Activated CD8-positive, alpha-beta T cell treated with anti-CD3 and anti-CD28 coated beads for 36 hours (primary cell): ENCODE results near the gene ST6GALNAC3. TPM values are rescaled to one million over a fixed set of nuclear protein-coding genes. Genes with fewer than 3 reads are reported as not detected.

ENCODE experiments used
- ATAC-seq: fragments of 200-7000 bp; cut with Tn5 transposase; one replicate; pipeline ENCODE4 v1.10.0; 2021; ENCODE audit warnings: mild to moderate bottlenecking, moderate library complexity
- CTCF ChIA-PET: fragments of 350-600 bp; sonication (Branson Sonifier 250); formaldehyde crosslinking; loops from one replicate; lab custom pipeline; 2021; ENCODE audit warnings: antibody characterized with exemption; lab: Charles Lee
- POLR2A ChIA-PET: fragments of 350-600 bp; sonication (Branson Sonifier 250); formaldehyde crosslinking; loops from one replicate; lab custom pipeline; 2021; ENCODE audit warnings: antibody characterized with exemption; lab: Charles Lee
- DNase-seq: peaks from one replicate; pipeline ENCODE4 v3.0.0-alpha.2; 2020
- H3K27ac Mint-ChIP-seq: one replicate; pipeline ENCODE4 v1.8.0; 2021; ENCODE audit warnings: mild to moderate bottlenecking, mixed read lengths
- H3K27me3 Mint-ChIP-seq: one replicate; pipeline ENCODE4 v1.8.0; 2021; ENCODE audit warnings: mixed read lengths
- H3K36me3 Mint-ChIP-seq: one replicate; pipeline ENCODE4 v1.8.0; 2021; ENCODE audit warnings: low read depth, mixed read lengths
- H3K4me1 Mint-ChIP-seq: one replicate; pipeline ENCODE4 v1.8.0; 2021; ENCODE audit warnings: low read depth, mixed read lengths
- H3K4me3 Mint-ChIP-seq: one replicate; pipeline ENCODE4 v1.8.0; 2021; ENCODE audit warnings: mild to moderate bottlenecking, moderate library complexity, mixed read lengths
- H3K9me3 Mint-ChIP-seq: one replicate; pipeline ENCODE4 v1.8.0; 2021; ENCODE audit warnings: mixed read lengths
- CTCF ChIP-seq: fragments of 200-600 bp; IDR thresholded peaks from one replicate; pipeline ENCODE4 v1.8.0; 2022; ENCODE audit warnings: antibody characterized with exemption, mild to moderate bottlenecking
- intact Hi-C: fragments of 100-400 bp; cut with micrococcal nuclease; formaldehyde crosslinking; loops from one replicate; pipeline ENCODE4 v1.10.0; 2022
- total RNA-seq, 2 experiments: library from RNA; stranded (reverse); gene quantifications; one replicate each; pipeline ENCODE4 v1.2.3, GENCODE V29; 2021

The ST6GALNAC3 gene
- total RNA-seq, 2 experiments from 2014 or later: 2.7 to 2.9 TPM

- Mint-ChIP-seq H3K4me3 (no peak overlapping the region), H3K27me3 (no peaks in the 10 kb centered on the region), H3K36me3 (no peaks in the 10 kb centered on the region), H3K27ac (no peak overlapping the region), H3K4me1 (no peaks in the 10 kb centered on the region), H3K9me3 (no peaks in the 10 kb centered on the region)
- intact Hi-C loops: no loop called here
- DNase-seq (no peak), ATAC-seq (no peak)
- POLR2A ChIA-PET: no interaction called here
- TF ChIP-seq CTCF: no peak
- CTCF ChIA-PET: no interaction called here
These were observed 407.1 kb downstream of the ST6GALNAC3 start for GRCh38 chr1:76481672-76482071.

GRCh38 chr1:76482272-76482671 is 407.7 kb downstream of the ST6GALNAC3 start:
- H3K4me1 Mint-ChIP-seq: no peaks in the 10 kb centered on the region
- H3K9me3 Mint-ChIP-seq: no peaks in the 10 kb centered on the region
- POLR2A ChIA-PET: no interaction called here
- no peak overlapping the region for H3K27ac Mint-ChIP-seq
- H3K27me3 Mint-ChIP-seq: no peaks in the 10 kb centered on the region
- TF ChIP-seq CTCF: no peak
- DNase-seq (no peak), ATAC-seq (no peak)
- intact Hi-C loops: no loop called here
- no peak overlapping the region for H3K4me3 Mint-ChIP-seq
- CTCF ChIA-PET: no interaction called here
- no peaks in the 10 kb centered on the region for H3K36me3 Mint-ChIP-seq

- Mint-ChIP-seq H3K4me3 (no peak overlapping the region), H3K36me3 (no peaks in the 10 kb centered on the region), H3K9me3 (no peaks in the 10 kb centered on the region), H3K4me1 (peaks cover 14% of the 10 kb centered on the region), H3K27ac (no peak overlapping the region), H3K27me3 (no peaks in the 10 kb centered on the region)
- ChIA-PET CTCF (no interaction called here), POLR2A (interaction anchor here (0.6 kb wide), 1 partner anchor 253 kb away, joined by 5 read pairs; no protein-coding TSS in a partner anchor)
- no peak for ATAC-seq
- TF ChIP-seq CTCF: no peak
- no peak for DNase-seq
- intact Hi-C loops: no loop called here
These were observed 417.2 kb downstream of the ST6GALNAC3 start for GRCh38 chr1:76491737-76492136.

- CTCF ChIA-PET: no interaction called here
- ATAC-seq (no peak), DNase-seq (no peak)
- peaks cover 14% of the 10 kb centered on the region for H3K4me1 Mint-ChIP-seq
- TF ChIP-seq CTCF: no peak
- intact Hi-C loops: no loop called here
- no peaks in the 10 kb centered on the region for H3K9me3 Mint-ChIP-seq
- H3K27me3 Mint-ChIP-seq: no peaks in the 10 kb centered on the region
- H3K4me3 Mint-ChIP-seq: no peak overlapping the region
- H3K27ac Mint-ChIP-seq: no peak overlapping the region
- POLR2A ChIA-PET: no interaction called here
- no peaks in the 10 kb centered on the region for H3K36me3 Mint-ChIP-seq
These were observed 418.3 kb downstream of the ST6GALNAC3 start for GRCh38 chr1:76492752-76493430.

GRCh38 chr1:76494807-76495206 is 420.3 kb downstream of the ST6GALNAC3 start:
- Mint-ChIP-seq H3K4me1 (peaks cover 14% of the 10 kb centered on the region), H3K27ac (peak overlapping the region; percentile 46), H3K27me3 (no peaks in the 10 kb centered on the region), H3K9me3 (no peaks in the 10 kb centered on the region), H3K4me3 (no peak overlapping the region), H3K36me3 (no peaks in the 10 kb centered on the region)
- no peak for TF ChIP-seq CTCF
- POLR2A ChIA-PET: interaction anchor here (0.6 kb wide), 1 partner anchor 241 kb away, joined by 3 read pairs; no protein-coding TSS in a partner anchor
- DNase-seq (peak; percentile 42), ATAC-seq (peak; percentile 92)
- intact Hi-C loops: no loop called here
- CTCF ChIA-PET: no interaction called here
